ENCODE results near the gene LMO4. TPM values are rescaled to one million over a fixed set of nuclear protein-coding genes. Genes with fewer than 3 reads are reported as not detected.

Gene LMO4
- total RNA-seq, 1 donor from 2014 or later, result 42.9 TPM

- Histone ChIP-seq H3K4me3 (ENCODE audit: insufficient read depth, low read depth, low read length) (no peak overlapping the region), H3K4me2 (ENCODE audit: low read length) (no peak overlapping the region), H3K27me3 (ENCODE audit: insufficient read depth, low read length) (peaks cover 3% of the 10 kb centered on the region), H3K79me2 (ENCODE audit: insufficient read depth, low read length) (no peaks in the 10 kb centered on the region), H3K27ac (ENCODE audit: low read depth, low read length) (no peak overlapping the region), H3K9me3 (ENCODE audit: insufficient read depth, low read depth, low read length) (no peaks in the 10 kb centered on the region), H3K36me3 (ENCODE audit: insufficient read depth, low read length) (no peaks in the 10 kb centered on the region), H4K20me1 (ENCODE audit: insufficient read depth, low read length) (no peaks in the 10 kb centered on the region), H3K4me1 (ENCODE audit: insufficient read depth, low read length) (no peaks in the 10 kb centered on the region), H2AFZ (ENCODE audit: low read depth, low read length) (no peak overlapping the region), H3K9ac (ENCODE audit: low read length) (no peak overlapping the region)
- H3K27me3 Mint-ChIP-seq (ENCODE audit: low read depth, unreplicated experiment), result peaks cover 3% of the 10 kb centered on the region
- FAIRE-seq, result no peak
- TF ChIP-seq EZH2 (IDR thresholded peaks at IDR 0.05; ENCODE audit: insufficient read depth, low read length) (no peak), CTCF (IDR thresholded peaks at IDR 0.05; ENCODE audit: insufficient read depth, low read depth, low read length) (no peak)
- H3K9me3 Mint-ChIP-seq (ENCODE audit: unreplicated experiment), result no peaks in the 10 kb centered on the region
- no peak for DNase-seq (ENCODE audit: low read depth)
- H3K36me3 Mint-ChIP-seq (ENCODE audit: low read depth, unreplicated experiment), result no peaks in the 10 kb centered on the region
- H3K4me3 Mint-ChIP-seq (ENCODE audit: unreplicated experiment), result no peak overlapping the region
- H3K4me1 Mint-ChIP-seq (ENCODE audit: low read depth, unreplicated experiment), result no peaks in the 10 kb centered on the region
- H3K27ac Mint-ChIP-seq (ENCODE audit: unreplicated experiment), result no peak overlapping the region
Observed at GRCh38 chr1:87318806-87319205, 9.9 kb upstream of the LMO4 start.

GRCh38 chr1:87325982-87326738 is 2.5 kb upstream of the LMO4 start:
- Histone ChIP-seq H3K79me2 (ENCODE audit: insufficient read depth, low read length) (peaks cover 19% of the 10 kb centered on the region), H2AFZ (ENCODE audit: low read depth, low read length) (no peak overlapping the region), H3K27ac (ENCODE audit: low read depth, low read length) (no peak overlapping the region), H3K4me1 (ENCODE audit: insufficient read depth, low read length) (peaks cover 5% of the 10 kb centered on the region), H3K9ac (ENCODE audit: low read length) (no peak overlapping the region), H3K27me3 (ENCODE audit: insufficient read depth, low read length) (no peaks in the 10 kb centered on the region), H3K9me3 (ENCODE audit: insufficient read depth, low read depth, low read length) (no peaks in the 10 kb centered on the region), H4K20me1 (ENCODE audit: insufficient read depth, low read length) (no peaks in the 10 kb centered on the region), H3K4me3 (ENCODE audit: insufficient read depth, low read depth, low read length) (no peak overlapping the region), H3K36me3 (ENCODE audit: insufficient read depth, low read length) (no peaks in the 10 kb centered on the region), H3K4me2 (ENCODE audit: low read length) (no peak overlapping the region)
- Mint-ChIP-seq H3K27ac (ENCODE audit: unreplicated experiment) (no peak overlapping the region), H3K9me3 (ENCODE audit: unreplicated experiment) (no peaks in the 10 kb centered on the region), H3K36me3 (ENCODE audit: low read depth, unreplicated experiment) (no peaks in the 10 kb centered on the region), H3K27me3 (ENCODE audit: low read depth, unreplicated experiment) (no peaks in the 10 kb centered on the region), H3K4me1 (ENCODE audit: low read depth, unreplicated experiment) (no peaks in the 10 kb centered on the region), H3K4me3 (ENCODE audit: unreplicated experiment) (no peak overlapping the region)
- TF ChIP-seq CTCF (IDR thresholded peaks at IDR 0.05; ENCODE audit: insufficient read depth, low read depth, low read length) (peak; percentile 82), EZH2 (IDR thresholded peaks at IDR 0.05; ENCODE audit: insufficient read depth, low read length) (no peak)
- DNase-seq (ENCODE audit: low read depth) (peak; percentile 17), FAIRE-seq (peak; percentile 64)
